NK-92 (cell line): ENCODE results near the gene ANO4.

Experiments used
- DNase-seq: peaks from one replicate; lab custom pipeline; 2025; ENCODE audit not compliant: unreplicated experiment; lab: John Stamatoyannopoulos, UW

Gene ANO4

GRCh38 chr12:100942984-100943749 lies 148.6 kb downstream of the ANO4 start:
- no peak for DNase-seq

GRCh38 chr12:100951756-100952155 lies 157.2 kb downstream of the ANO4 start:
- DNase-seq: no peak

- no peak for DNase-seq
Observed at GRCh38 chr12:100953217-100953616, 158.6 kb downstream of the ANO4 start.

GRCh38 chr12:100953677-100954076 lies 159.1 kb downstream of the ANO4 start:
- DNase-seq: no peak

- no peak for DNase-seq
Observed at GRCh38 chr12:100954118-100954517, 159.5 kb downstream of the ANO4 start.

GRCh38 chr12:100955139-100955538 lies 160.6 kb downstream of the ANO4 start:
- no peak for DNase-seq

GRCh38 chr12:100956311-100956852 lies 161.8 kb downstream of the ANO4 start:
- DNase-seq: no peak

- DNase-seq: no peak
Observed at GRCh38 chr12:100959481-100959880, 164.9 kb downstream of the ANO4 start.

GRCh38 chr12:100962086-100962712 lies 167.6 kb downstream of the ANO4 start:
- no peak for DNase-seq

GRCh38 chr12:100963381-100963780 lies 168.8 kb downstream of the ANO4 start:
- no peak for DNase-seq

- no peak for DNase-seq
Observed at GRCh38 chr12:100964028-100964427, 169.5 kb downstream of the ANO4 start.

GRCh38 chr12:100967189-100967588 lies 172.6 kb downstream of the ANO4 start:
- no peak for DNase-seq

- no peak for DNase-seq
Observed at GRCh38 chr12:100970894-100971293, 176.3 kb downstream of the ANO4 start.

GRCh38 chr12:100972121-100972520 lies 177.5 kb downstream of the ANO4 start:
- no peak for DNase-seq

- no peak for DNase-seq
Observed at GRCh38 chr12:100974341-100974740, 179.8 kb downstream of the ANO4 start.

- DNase-seq: no peak
Observed at GRCh38 chr12:100974747-100975146, 180.2 kb downstream of the ANO4 start.

- DNase-seq: no peak
Observed at GRCh38 chr12:100976735-100977134, 182.2 kb downstream of the ANO4 start.

- no peak for DNase-seq
Observed at GRCh38 chr12:100980856-100981255, 186.3 kb downstream of the ANO4 start.

GRCh38 chr12:100982511-100983183 lies 188.1 kb downstream of the ANO4 start:
- DNase-seq: no peak

- no peak for DNase-seq
Observed at GRCh38 chr12:100984796-100985195, 190.2 kb downstream of the ANO4 start.

- no peak for DNase-seq
Observed at GRCh38 chr12:100986595-100987547, 192.3 kb downstream of the ANO4 start.
